GM12875 (cell line): ENCODE results near the gene MEGF8.

ENCODE experiments used
- H3K4me3 ChIP-seq: one replicate; pipeline ENCODE4 v1.5.1; 2011; ENCODE audit warnings: low read depth, low read length, control low read depth
- TF ChIP-seq, protein P1 (sequence below): IDR thresholded peaks from 2 replicates; pipeline ENCODE4 v1.5.1; 2011; ENCODE audit warnings: low read depth, mild to moderate bottlenecking, control low read depth, inconsistent platforms, low read length, moderate library complexity, borderline replicate concordance; ENCODE audit not compliant: insufficient read depth

MEGF8 gene

GRCh38 chr19:42356686-42357085 is 31.3 kb downstream of the MEGF8 start:
- no peak overlapping the region for H3K4me3 ChIP-seq
- TF ChIP-seq, protein P1, sequence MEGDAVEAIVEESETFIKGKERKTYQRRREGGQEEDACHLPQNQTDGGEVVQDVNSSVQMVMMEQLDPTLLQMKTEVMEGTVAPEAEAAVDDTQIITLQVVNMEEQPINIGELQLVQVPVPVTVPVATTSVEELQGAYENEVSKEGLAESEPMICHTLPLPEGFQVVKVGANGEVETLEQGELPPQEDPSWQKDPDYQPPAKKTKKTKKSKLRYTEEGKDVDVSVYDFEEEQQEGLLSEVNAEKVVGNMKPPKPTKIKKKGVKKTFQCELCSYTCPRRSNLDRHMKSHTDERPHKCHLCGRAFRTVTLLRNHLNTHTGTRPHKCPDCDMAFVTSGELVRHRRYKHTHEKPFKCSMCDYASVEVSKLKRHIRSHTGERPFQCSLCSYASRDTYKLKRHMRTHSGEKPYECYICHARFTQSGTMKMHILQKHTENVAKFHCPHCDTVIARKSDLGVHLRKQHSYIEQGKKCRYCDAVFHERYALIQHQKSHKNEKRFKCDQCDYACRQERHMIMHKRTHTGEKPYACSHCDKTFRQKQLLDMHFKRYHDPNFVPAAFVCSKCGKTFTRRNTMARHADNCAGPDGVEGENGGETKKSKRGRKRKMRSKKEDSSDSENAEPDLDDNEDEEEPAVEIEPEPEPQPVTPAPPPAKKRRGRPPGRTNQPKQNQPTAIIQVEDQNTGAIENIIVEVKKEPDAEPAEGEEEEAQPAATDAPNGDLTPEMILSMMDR, result no peak

- TF ChIP-seq, protein P1, result no peak
Observed at GRCh38 chr19:42357290-42357689, 31.9 kb downstream of the MEGF8 start.

DNA sequence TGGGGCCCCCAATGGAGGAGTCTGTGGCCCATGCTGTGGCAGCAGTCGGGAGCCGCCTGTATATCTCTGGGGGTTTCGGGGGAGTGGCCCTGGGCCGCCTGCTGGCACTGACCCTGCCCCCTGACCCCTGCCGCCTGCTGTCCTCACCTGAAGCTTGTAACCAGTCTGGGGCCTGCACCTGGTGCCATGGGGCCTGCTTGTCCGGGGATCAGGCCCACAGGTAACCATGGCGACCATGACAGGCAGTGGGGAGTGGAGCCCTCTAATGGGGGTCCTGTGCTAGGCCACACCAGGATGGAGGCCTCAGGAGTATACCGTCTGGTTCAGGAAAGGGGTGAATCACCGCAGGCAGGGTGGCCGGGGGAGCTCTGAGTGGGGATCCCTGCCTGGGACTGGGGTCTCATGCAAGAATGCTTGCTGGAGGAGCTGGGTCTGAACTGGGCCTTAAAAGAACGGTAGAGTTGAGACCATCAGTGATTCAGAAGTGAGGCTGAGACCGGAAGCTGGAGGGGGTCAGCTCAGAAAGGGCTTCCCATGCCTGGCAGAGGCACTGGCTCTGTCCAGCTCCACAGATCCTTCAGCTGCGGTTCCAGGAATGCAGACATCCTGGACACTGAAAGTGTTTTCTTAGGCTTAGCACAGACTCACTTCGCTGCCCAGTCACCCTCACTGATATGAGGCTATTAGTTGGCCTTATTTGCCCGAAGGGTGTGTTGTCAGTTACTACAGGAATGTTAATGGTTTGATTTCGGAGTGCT is 35.5 kb downstream of the MEGF8 start:
- no peak overlapping the region for H3K4me3 ChIP-seq
- TF ChIP-seq, protein P1, result no peak

More at GRCh38 chr19:42357290-42357689, 31.9 kb downstream of the MEGF8 start:
- H3K4me3 ChIP-seq, result no peak overlapping the region

DNA sequence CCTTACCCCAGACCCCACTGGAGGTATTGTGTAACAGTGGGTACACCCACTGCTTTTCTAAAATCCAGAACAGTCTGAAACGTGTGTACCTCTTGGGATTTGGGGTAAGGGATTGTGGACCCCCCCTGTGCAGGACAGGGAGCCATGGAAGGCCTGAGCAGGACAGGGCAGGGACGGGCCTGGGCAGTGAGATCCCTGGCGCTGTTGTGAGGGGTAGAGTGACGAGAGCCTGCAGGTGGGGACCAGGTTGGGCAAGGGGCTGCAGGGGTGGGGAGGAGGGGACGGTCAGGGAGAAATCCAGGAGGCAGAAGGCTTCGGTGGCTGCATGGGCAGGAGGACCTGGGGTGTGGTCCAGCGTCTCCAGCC is 36.1 kb downstream of the MEGF8 start:
- TF ChIP-seq, protein P1, result no peak
- H3K4me3 ChIP-seq, result no peak overlapping the region

GRCh38 chr19:42362342-42362741 is 36.9 kb downstream of the MEGF8 start:
- no peak overlapping the region for H3K4me3 ChIP-seq
- TF ChIP-seq, protein P1, result no peak

GRCh38 chr19:42362891-42363440 is 37.5 kb downstream of the MEGF8 start:
- H3K4me3 ChIP-seq, result no peak overlapping the region
- TF ChIP-seq, protein P1, result no peak
